Muscle of leg (tissue), 11 donors: ENCODE measurements around the gene CTRL. TPM values are rescaled to one million over a fixed set of nuclear protein-coding genes. Genes with fewer than 3 reads are reported as not detected.

Experiments
- DNase-seq: peaks from one replicate; pipeline ENCODE4 v3.0.0; 2013
- H3K27ac ChIP-seq: one replicate; pipeline ENCODE4 v1.5.1; 2013; ENCODE audit warnings: mild to moderate bottlenecking, low read length, control low read depth
- H3K27me3 ChIP-seq: one replicate; pipeline ENCODE4 v1.6.1; 2013; ENCODE audit warnings: low read length; ENCODE audit not compliant: control insufficient read depth, insufficient read depth
- H3K36me3 ChIP-seq: one replicate; pipeline ENCODE4 v1.6.1; 2013; ENCODE audit warnings: low read length; ENCODE audit not compliant: control insufficient read depth, insufficient read depth
- H3K4me1 ChIP-seq: one replicate; pipeline ENCODE4 v1.6.1; 2013; ENCODE audit warnings: low read length; ENCODE audit not compliant: control insufficient read depth, insufficient read depth
- H3K4me3 ChIP-seq: one replicate; pipeline ENCODE4 v1.5.1; 2013; ENCODE audit warnings: low read length, control low read depth
- H3K9me3 ChIP-seq: replicated peaks from 2 replicates; pipeline ENCODE4 v1.6.1; 2013; ENCODE audit warnings: low read depth, low read length; ENCODE audit not compliant: control insufficient read depth
- WGBS: methylation state at CpG from one replicate; pipeline ENCODE4 v1.1.5; 2013; ENCODE audit warnings: missing lambda C conversion rate; ENCODE audit not compliant: insufficient coverage; 5-methylcytosine and 5-hydroxymethylcytosine counted together
- polyA plus RNA-seq, 8 donors: library from polyadenylated mRNA; unstranded; fragments of 120-200 nt; gene quantifications; one replicate each; pipeline versions ENCODE4 v1.2.1 to v1.2.3, GENCODE V29; 2013; ENCODE audit warnings: inconsistent platforms in 1 of 8, low replicate concordance in 1 of 8; ENCODE audit not compliant: insufficient read length in 8 of 8, insufficient read depth in 1 of 8
- total RNA-seq: library from RNA; stranded (reverse); fragments of 120-200 nt; gene quantifications from one replicate; pipeline ENCODE4 v1.2.4, GENCODE V29; 2013

CTRL gene
- total and polyA plus RNA-seq, 9 donors = 0.66 to 5.2 (median 3.6) TPM

- Histone ChIP-seq H3K4me3 (no peak overlapping the region), H3K4me1 (peaks cover 60% of the 10 kb centered on the region), H3K9me3 (no peaks in the 10 kb centered on the region), H3K36me3 (peaks cover 94% of the 10 kb centered on the region), H3K27me3 (no peaks in the 10 kb centered on the region), H3K27ac (peak overlapping the region; percentile 100)
- DNase-seq = no peak
- WGBS = 67% methylated on average over 6 of the region's 13 CpGs
These were observed 51.1 kb downstream of the CTRL start for GRCh38 chr16:67880584-67880983.

GRCh38 chr16:67879936-67880335 lies 51.7 kb downstream of the CTRL start:
- H3K4me3 ChIP-seq = no peak overlapping the region
- H3K36me3 ChIP-seq = peaks cover 94% of the 10 kb centered on the region
- H3K4me1 ChIP-seq = peaks cover 61% of the 10 kb centered on the region
- WGBS = 78% methylated on average over 3 of the region's 5 CpGs
- H3K27me3 ChIP-seq = no peaks in the 10 kb centered on the region
- peak overlapping the region; percentile 100 for H3K27ac ChIP-seq
- H3K9me3 ChIP-seq = no peaks in the 10 kb centered on the region
- DNase-seq = no peak

Other genes with a start within 250 kb of the CTRL start
- 11.4 TPM for gene GFOD2, start 212.5 kb downstream of the CTRL start, total RNA-seq
- gene GFOD2, start 212.5 kb downstream of the CTRL start, polyA plus RNA-seq = 10 to 100 TPM; 13.1 to 18.3 (median 14.1) TPM
- gene RANBP10, start 125.3 kb downstream of the CTRL start, total RNA-seq = 7.1 TPM
- gene RANBP10, start 125.3 kb downstream of the CTRL start, polyA plus RNA-seq = 10 to 100 TPM; 13.6 to 24.1 (median 20.4) TPM
- 0.89 TPM for gene TSNAXIP1, start 125.0 kb downstream of the CTRL start, total RNA-seq
- 1 to 10 TPM in 7 of 8 donors, under 1 TPM in 1; 0.80 to 1.9 (median 1.5) TPM for gene TSNAXIP1, start 125.0 kb downstream of the CTRL start, polyA plus RNA-seq
- 29.4 TPM for gene THAP11, start 89.5 kb downstream of the CTRL start, total RNA-seq
- gene THAP11, start 89.5 kb downstream of the CTRL start, polyA plus RNA-seq = 10 to 100 TPM; 25.3 to 29.5 (median 27.2) TPM
- 47.8 TPM for gene NUTF2, start 84.9 kb downstream of the CTRL start, total RNA-seq
- gene NUTF2, start 84.9 kb downstream of the CTRL start, polyA plus RNA-seq = 100 to 1,000 TPM; 125 to 136 (median 128) TPM
- 32.0 TPM for gene CENPT, start 84.2 kb downstream of the CTRL start, total RNA-seq
- 10 to 100 TPM; 31.2 to 47.9 (median 39.8) TPM for gene CENPT, start 84.2 kb downstream of the CTRL start, polyA plus RNA-seq
- gene EDC4, start 58.8 kb downstream of the CTRL start, total RNA-seq = 56.9 TPM
- 100 to 1,000 TPM; 100 to 124 (median 114) TPM for gene EDC4, start 58.8 kb downstream of the CTRL start, polyA plus RNA-seq
- 0.75 TPM for gene NRN1L, start 47.0 kb downstream of the CTRL start, total RNA-seq
- gene NRN1L, start 47.0 kb downstream of the CTRL start, polyA plus RNA-seq = 1 to 10 TPM in 1 of 8 donors, under 1 TPM in 5, not detected in 2; 0.24 to 1.3 (median 0.79) TPM
- 8.6 TPM for gene PSKH1, start 38.6 kb downstream of the CTRL start, total RNA-seq
- gene PSKH1, start 38.6 kb downstream of the CTRL start, polyA plus RNA-seq = 10 to 100 TPM; 18.1 to 26.1 (median 24.5) TPM
- 44.6 TPM for gene PSMB10, start 5.0 kb upstream of the CTRL start, total RNA-seq
- 10 to 100 TPM; 24.7 to 42.1 (median 32.5) TPM for gene PSMB10, start 5.0 kb upstream of the CTRL start, polyA plus RNA-seq
- gene LCAT, start 12.3 kb upstream of the CTRL start, total RNA-seq = 12.5 TPM
- gene LCAT, start 12.3 kb upstream of the CTRL start, polyA plus RNA-seq = 10 to 100 TPM; 19.1 to 30.0 (median 26.0) TPM
- 34.2 TPM for gene SLC12A4, start 36.8 kb upstream of the CTRL start, total RNA-seq
- 10 to 100 TPM; 34.4 to 55.2 (median 43.4) TPM for gene SLC12A4, start 36.8 kb upstream of the CTRL start, polyA plus RNA-seq
- 0.04 TPM for gene DPEP3, start 48.6 kb upstream of the CTRL start, total RNA-seq
- under 1 TPM in 4 of 8 donors, not detected in 4; 0.05 to 0.15 (median 0.11) TPM for gene DPEP3, start 48.6 kb upstream of the CTRL start, polyA plus RNA-seq
- 0.75 TPM for gene DPEP2, start 67.6 kb upstream of the CTRL start, total RNA-seq
- 1 to 10 TPM in 5 of 8 donors, under 1 TPM in 3; 0.52 to 1.4 (median 1.1) TPM for gene DPEP2, start 67.6 kb upstream of the CTRL start, polyA plus RNA-seq
- not detected for gene DPEP2NB, start 84.0 kb upstream of the CTRL start, total RNA-seq
- not detected for gene DPEP2NB, start 84.0 kb upstream of the CTRL start, polyA plus RNA-seq
- gene DDX28, start 91.4 kb upstream of the CTRL start, total RNA-seq = 5.2 TPM
- gene DDX28, start 91.4 kb upstream of the CTRL start, polyA plus RNA-seq = 1 to 10 TPM; 5.3 to 7.2 (median 6.3) TPM
- gene DUS2, start 91.4 kb upstream of the CTRL start, total RNA-seq = 13.4 TPM
- gene DUS2, start 91.4 kb upstream of the CTRL start, polyA plus RNA-seq = 10 to 100 TPM; 10.1 to 13.7 (median 12.1) TPM
- 39.0 TPM for gene NFATC3, start 153.5 kb upstream of the CTRL start, total RNA-seq
- 10 to 100 TPM; 22.0 to 33.4 (median 25.9) TPM for gene NFATC3, start 153.5 kb upstream of the CTRL start, polyA plus RNA-seq